ENCODE data around the gene UVRAG. TPM values are rescaled to one million over a fixed set of nuclear protein-coding genes. Genes with fewer than 3 reads are reported as not detected.

The UVRAG gene
- total and polyA plus RNA-seq, 10 donors: 13.8 to 80.8 (median 42.9) TPM

DNA sequence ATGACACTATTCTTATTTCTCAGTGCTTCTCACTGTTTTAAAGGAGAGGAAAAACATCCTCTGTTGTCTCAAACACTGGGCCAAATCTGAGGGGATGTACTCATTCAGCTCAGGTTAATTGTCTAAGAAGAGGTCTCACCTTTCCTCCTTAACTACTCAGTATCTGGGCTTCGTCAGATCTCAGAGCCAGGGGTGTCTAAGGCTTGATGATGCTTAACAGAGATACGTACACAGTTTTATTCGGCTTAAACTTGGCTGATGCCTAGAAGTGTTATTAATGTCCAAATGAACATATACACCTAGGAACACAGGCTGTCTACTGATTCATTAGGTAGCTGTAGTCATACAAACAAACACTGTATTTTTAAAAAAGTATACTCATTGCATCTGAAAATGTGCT, 85.8 kb downstream of the UVRAG start:
- H3K9me3 ChIP-seq: no peaks in the 10 kb centered on the region
- no peaks in the 10 kb centered on the region for H3K27me3 ChIP-seq (replicated peaks in 1 of 7)
- H3K27ac ChIP-seq: no peak overlapping the region
- H3K4me3 ChIP-seq: no peak overlapping the region
- WGBS, 5 donors: 92 to 96% (median 95%) methylated on average over 3 of the region's 3 CpGs
- peaks cover 0 to 57% (median 0%) of the 10 kb centered on the region in 6 donors for H3K4me1 ChIP-seq
- peaks cover 0 to 4% (median 0%) of the 10 kb centered on the region in 6 donors for H3K36me3 ChIP-seq
- DNase-seq: no peak
- intact Hi-C loops (cut with DNase I; ENCODE audit: low total_unique reads): no loop called here
- TF ChIP-seq, protein P1, sequence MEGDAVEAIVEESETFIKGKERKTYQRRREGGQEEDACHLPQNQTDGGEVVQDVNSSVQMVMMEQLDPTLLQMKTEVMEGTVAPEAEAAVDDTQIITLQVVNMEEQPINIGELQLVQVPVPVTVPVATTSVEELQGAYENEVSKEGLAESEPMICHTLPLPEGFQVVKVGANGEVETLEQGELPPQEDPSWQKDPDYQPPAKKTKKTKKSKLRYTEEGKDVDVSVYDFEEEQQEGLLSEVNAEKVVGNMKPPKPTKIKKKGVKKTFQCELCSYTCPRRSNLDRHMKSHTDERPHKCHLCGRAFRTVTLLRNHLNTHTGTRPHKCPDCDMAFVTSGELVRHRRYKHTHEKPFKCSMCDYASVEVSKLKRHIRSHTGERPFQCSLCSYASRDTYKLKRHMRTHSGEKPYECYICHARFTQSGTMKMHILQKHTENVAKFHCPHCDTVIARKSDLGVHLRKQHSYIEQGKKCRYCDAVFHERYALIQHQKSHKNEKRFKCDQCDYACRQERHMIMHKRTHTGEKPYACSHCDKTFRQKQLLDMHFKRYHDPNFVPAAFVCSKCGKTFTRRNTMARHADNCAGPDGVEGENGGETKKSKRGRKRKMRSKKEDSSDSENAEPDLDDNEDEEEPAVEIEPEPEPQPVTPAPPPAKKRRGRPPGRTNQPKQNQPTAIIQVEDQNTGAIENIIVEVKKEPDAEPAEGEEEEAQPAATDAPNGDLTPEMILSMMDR (IDR thresholded peaks at IDR 0.05 in 8 of 11, conservative IDR thresholded peaks at IDR 0.05 in 3 of 11): no peak
- no peak for TF ChIP-seq POLR2A (IDR thresholded peaks at IDR 0.05)
- no peak for TF ChIP-seq POLR2AphosphoS5 (IDR thresholded peaks at IDR 0.05)

- no peak for TF ChIP-seq POLR2A (IDR thresholded peaks at IDR 0.05)
- TF ChIP-seq, protein P1 (IDR thresholded peaks at IDR 0.05 in 8 of 11, conservative IDR thresholded peaks at IDR 0.05 in 3 of 11): no peak
- TF ChIP-seq POLR2AphosphoS5 (IDR thresholded peaks at IDR 0.05): no peak
- Histone ChIP-seq H3K27me3 (replicated peaks in 1 of 7) (no peaks in the 10 kb centered on the region), H3K9me3 (no peaks in the 10 kb centered on the region), H3K27ac (no peak overlapping the region), H3K4me1 (peaks cover 0 to 60% (median 4%) of the 10 kb centered on the region in 6 donors), H3K36me3 (no peaks in the 10 kb centered on the region), H3K4me3 (no peak overlapping the region)
- no peak for DNase-seq
- intact Hi-C loops (cut with DNase I; ENCODE audit: low total_unique reads): no loop called here
- whole genome bisulfite sequencing, 5 donors: 83 to 93% (median 90%) methylated on average over 2 of the region's 2 CpGs
Observed at GRCh38 chr11:75902631-75903030, 87.6 kb downstream of the UVRAG start.

DNA sequence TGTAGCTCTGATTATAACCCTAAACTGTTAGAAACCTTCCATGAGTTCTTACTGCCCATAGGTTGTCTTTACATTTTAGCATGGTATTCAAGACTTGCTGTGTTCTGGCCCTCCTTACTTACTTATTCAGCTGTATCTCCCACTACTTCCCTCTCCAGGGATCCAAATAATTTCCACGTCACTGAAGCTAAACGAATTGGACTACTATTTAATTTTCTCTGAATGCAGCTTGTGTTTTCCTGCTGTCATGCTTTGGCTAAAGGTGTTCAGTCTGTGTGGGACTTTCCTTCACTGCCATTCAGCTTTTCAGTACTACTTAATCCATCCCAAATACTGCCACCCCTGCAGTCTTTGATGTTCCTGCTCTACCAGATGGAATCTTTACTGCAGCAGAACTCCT, 88.3 kb downstream of the UVRAG start:
- H3K27me3 ChIP-seq (replicated peaks in 1 of 7): no peaks in the 10 kb centered on the region
- no peaks in the 10 kb centered on the region for H3K36me3 ChIP-seq
- no peak for DNase-seq
- TF ChIP-seq POLR2A (IDR thresholded peaks at IDR 0.05) (no peak), POLR2AphosphoS5 (IDR thresholded peaks at IDR 0.05) (no peak)
- TF ChIP-seq, protein P1 (IDR thresholded peaks at IDR 0.05 in 8 of 11, conservative IDR thresholded peaks at IDR 0.05 in 3 of 11): no peak
- H3K9me3 ChIP-seq: no peaks in the 10 kb centered on the region
- 69 to 84% (median 82%) methylated on average over 2 of the region's 2 CpGs for WGBS, 5 donors
- intact Hi-C loops (cut with DNase I; ENCODE audit: low total_unique reads): no loop called here
- no peak overlapping the region for H3K27ac ChIP-seq
- H3K4me1 ChIP-seq: peaks cover 0 to 66% (median 8%) of the 10 kb centered on the region in 6 donors
- no peak overlapping the region for H3K4me3 ChIP-seq

- no peak for DNase-seq
- H3K27me3 ChIP-seq (replicated peaks in 1 of 7): no peaks in the 10 kb centered on the region
- TF ChIP-seq, protein P1 (IDR thresholded peaks at IDR 0.05 in 8 of 11, conservative IDR thresholded peaks at IDR 0.05 in 3 of 11): no peak
- TF ChIP-seq POLR2AphosphoS5 (IDR thresholded peaks at IDR 0.05): no peak
- TF ChIP-seq POLR2A (IDR thresholded peaks at IDR 0.05): no peak
- intact Hi-C loops (cut with DNase I; ENCODE audit: low total_unique reads): no loop called here
- H3K4me1 ChIP-seq: peaks cover 0 to 73% (median 9%) of the 10 kb centered on the region in 6 donors
- no peaks in the 10 kb centered on the region for H3K36me3 ChIP-seq
- no peak overlapping the region for H3K27ac ChIP-seq
- H3K4me3 ChIP-seq: no peak overlapping the region
- no peaks in the 10 kb centered on the region for H3K9me3 ChIP-seq
Observed at GRCh38 chr11:75905434-75905833, 90.4 kb downstream of the UVRAG start.

Measured in spleen (tissue), 11 donors.